Thyroid gland (tissue), 4 donors: ENCODE data around the gene WDPCP. TPM values are rescaled to one million over a fixed set of nuclear protein-coding genes. Genes with fewer than 3 reads are reported as not detected.

Experiments used
- DNase-seq, 2 donors: peaks; one replicate each; pipeline ENCODE4 v3.0.0-alpha.2; 2019
- H3K27ac ChIP-seq, 3 donors: fragments of 200-600 bp; sonication (generic); 1 replicate in 2 of 3; 2 replicates in 1 of 3; pipeline ENCODE4 v1.5.1; 2016 to 2019; ENCODE audit warnings: mild to moderate bottlenecking in 1 of 3, moderate library complexity in 1 of 3
- H3K27me3 ChIP-seq: fragments of 200-600 bp; sonication (generic); one replicate; pipeline ENCODE4 v1.5.1; 2019
- H3K36me3 ChIP-seq, 2 donors: fragments of 200-600 bp; sonication (generic); one replicate each; pipeline ENCODE4 v1.5.1; 2016 to 2019
- H3K4me1 ChIP-seq, 2 donors: fragments of 200-600 bp; sonication (generic); one replicate each; pipeline ENCODE4 v1.5.1; 2017 to 2019
- H3K4me3 ChIP-seq, 3 donors: fragments of 200-600 bp; sonication (generic); replicated peaks in 1 of 3; 1 replicate in 2 of 3; 2 replicates in 1 of 3; pipeline ENCODE4 v1.5.1; 2016; ENCODE audit warnings: mild to moderate bottlenecking in 1 of 3
- H3K9me3 ChIP-seq: fragments of 200-600 bp; sonication (generic); one replicate; pipeline ENCODE4 v1.5.1; 2017
- CTCF ChIP-seq, 6 experiments: fragments of 200-600 bp in 3 of 6; fragments of 450-650 bp in 3 of 6; sonication (generic) in 3 of 6; IDR thresholded peaks; one replicate each; pipeline ENCODE4 v1.5.1; 2016 to 2019; ENCODE audit warnings: antibody characterized with exemption in 6 of 6, mild to moderate bottlenecking in 2 of 6, inconsistent platforms in 1 of 6, moderate library complexity in 1 of 6
- POLR2A ChIP-seq, 2 donors: fragments of 450-650 bp; IDR thresholded peaks; one replicate each; pipeline ENCODE4 v1.6.1; 2017; ENCODE audit warnings: antibody characterized with exemption in 2 of 2, mild to moderate bottlenecking in 2 of 2, moderate library complexity in 1 of 2
- WGBS, 2 donors: methylation state at CpG; one replicate each; pipeline ENCODE4 v1.1.5; 2017; 5-methylcytosine and 5-hydroxymethylcytosine counted together
- intact Hi-C: fragments of 100-400 bp; cut with DNase I; formaldehyde crosslinking; loops from one replicate; pipeline ENCODE4 v1.15.1; 2023
- total RNA-seq, 4 donors: library from RNA; depleted of rRNA; stranded (reverse); fragments of >200 nt; gene quantifications; one replicate each; pipeline ENCODE4 v1.2.3, GENCODE V29; 2016

WDPCP gene
- total RNA-seq, 4 donors from 2014 or later = 18.3 to 33.1 (median 22.0) TPM

- H3K4me1 ChIP-seq = no peaks in the 10 kb centered on the region
- no peaks in the 10 kb centered on the region for H3K27me3 ChIP-seq
- no peak overlapping the region for H3K27ac ChIP-seq
- DNase-seq = no peak
- H3K4me3 ChIP-seq = no peak overlapping the region
- H3K36me3 ChIP-seq = no peaks in the 10 kb centered on the region
- TF ChIP-seq CTCF (IDR thresholded peaks at IDR 0.05) = no peak
- TF ChIP-seq POLR2A (IDR thresholded peaks at IDR 0.05) = no peak
- no peaks in the 10 kb centered on the region for H3K9me3 ChIP-seq
- 92 to 94% methylated on average over 1 of the region's 1 CpG for WGBS, 2 donors
- intact Hi-C loops = no loop called here
These were observed 483.8 kb downstream of the WDPCP start for GRCh38 chr2:63104482-63104881.

DNA sequence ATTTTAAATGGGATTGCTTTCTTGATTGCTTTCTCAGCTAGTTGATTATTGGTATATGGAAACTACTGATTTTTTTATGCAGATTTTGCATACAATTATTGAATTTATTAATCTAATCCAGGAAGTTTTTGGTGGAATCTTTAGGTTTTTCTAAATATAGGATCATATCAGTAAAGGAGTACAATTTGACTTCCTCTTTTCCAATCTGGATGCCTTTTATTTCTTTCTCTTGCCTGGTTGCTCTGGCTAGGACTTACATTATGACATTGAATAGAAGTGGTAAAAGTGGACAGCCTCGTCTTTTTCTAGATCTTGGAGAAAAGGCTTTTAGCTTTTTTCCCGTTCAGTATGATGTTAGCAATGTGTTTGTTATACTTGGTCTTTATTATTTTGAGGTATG lies 486.3 kb downstream of the WDPCP start:
- no peak for DNase-seq
- H3K27ac ChIP-seq = no peak overlapping the region
- 86 to 92% methylated on average over 2 of the region's 2 CpGs for WGBS, 2 donors
- no peak overlapping the region for H3K4me3 ChIP-seq
- H3K4me1 ChIP-seq = no peaks in the 10 kb centered on the region
- H3K36me3 ChIP-seq = no peaks in the 10 kb centered on the region
- no peaks in the 10 kb centered on the region for H3K27me3 ChIP-seq
- no peaks in the 10 kb centered on the region for H3K9me3 ChIP-seq
- no peak for TF ChIP-seq CTCF (IDR thresholded peaks at IDR 0.05)
- no peak for TF ChIP-seq POLR2A (IDR thresholded peaks at IDR 0.05)
- intact Hi-C loops = no loop called here

DNA sequence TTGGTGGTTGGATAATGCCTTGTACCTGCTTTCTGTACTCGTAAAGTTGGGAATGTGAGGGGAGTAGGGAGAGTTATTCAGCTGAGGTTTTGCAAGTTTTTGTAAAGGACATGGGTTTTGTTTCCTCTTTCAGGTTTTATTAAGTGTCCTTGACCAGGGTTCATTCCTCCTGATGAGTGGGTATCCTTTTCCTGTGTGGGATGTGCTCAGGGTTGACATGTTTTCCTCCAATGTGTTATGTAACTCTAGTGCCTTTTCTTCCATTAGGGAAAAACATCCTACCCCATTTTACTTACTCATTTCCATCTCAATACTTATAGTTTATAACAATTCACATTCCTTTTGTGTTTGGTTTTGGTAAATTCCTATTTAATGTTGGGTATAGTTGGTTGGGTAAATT lies 489.2 kb downstream of the WDPCP start:
- no peaks in the 10 kb centered on the region for H3K4me1 ChIP-seq
- 88 to 90% methylated on average over 1 of the region's 1 CpG for WGBS, 2 donors
- no peak overlapping the region for H3K4me3 ChIP-seq
- no peak overlapping the region for H3K27ac ChIP-seq
- no peak for TF ChIP-seq CTCF (IDR thresholded peaks at IDR 0.05)
- TF ChIP-seq POLR2A (IDR thresholded peaks at IDR 0.05) = no peak
- intact Hi-C loops = no loop called here
- DNase-seq = no peak
- no peaks in the 10 kb centered on the region for H3K36me3 ChIP-seq
- no peaks in the 10 kb centered on the region for H3K27me3 ChIP-seq
- H3K9me3 ChIP-seq = no peaks in the 10 kb centered on the region

DNA sequence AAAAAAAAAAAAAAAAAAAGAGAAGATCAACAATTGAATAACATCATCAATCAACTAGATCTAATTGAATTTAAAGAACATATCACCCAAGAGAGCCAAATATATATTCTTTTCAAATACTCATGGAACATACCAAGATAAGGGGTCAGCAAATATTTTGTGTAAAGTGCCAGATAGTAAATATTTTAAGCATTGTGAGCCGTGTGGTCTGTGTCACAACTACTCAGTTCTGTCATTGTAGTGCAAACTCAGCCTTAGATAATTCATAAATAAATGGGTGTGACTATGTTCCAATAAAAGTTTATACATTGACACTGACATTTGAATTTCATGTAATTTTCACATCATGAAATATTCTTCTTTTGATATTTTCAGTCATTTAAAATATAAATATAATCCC lies 491.8 kb downstream of the WDPCP start:
- no peak for DNase-seq
- 75 to 85% methylated on average over 1 of the region's 1 CpG for WGBS, 2 donors
- Histone ChIP-seq H3K36me3 (no peaks in the 10 kb centered on the region), H3K4me1 (no peaks in the 10 kb centered on the region), H3K4me3 (no peak overlapping the region), H3K27me3 (no peaks in the 10 kb centered on the region), H3K9me3 (no peaks in the 10 kb centered on the region), H3K27ac (no peak overlapping the region)
- intact Hi-C loops = no loop called here
- TF ChIP-seq POLR2A (IDR thresholded peaks at IDR 0.05) (no peak), CTCF (IDR thresholded peaks at IDR 0.05) (no peak)

DNA sequence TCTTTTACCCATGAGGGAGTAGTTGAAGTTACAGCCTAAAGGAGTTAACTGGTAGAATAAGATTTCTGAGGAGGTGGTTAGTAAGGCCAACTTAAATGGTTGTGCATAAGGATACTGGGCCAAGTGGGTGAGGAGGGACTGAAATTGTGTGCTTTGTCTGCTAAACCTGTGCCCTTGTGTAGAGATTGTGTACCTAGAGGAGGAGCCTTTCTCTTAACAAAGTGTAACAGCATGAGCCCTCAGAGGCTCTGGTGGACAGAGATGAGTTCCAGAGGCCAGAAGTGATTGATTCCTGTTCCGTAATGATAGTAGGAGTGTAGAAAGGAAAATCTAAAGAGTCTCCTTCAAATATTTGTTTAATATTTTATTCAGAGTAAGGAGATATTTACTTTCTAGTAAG lies 494.8 kb downstream of the WDPCP start:
- Histone ChIP-seq H3K36me3 (no peaks in the 10 kb centered on the region), H3K27me3 (no peaks in the 10 kb centered on the region), H3K27ac (no peak overlapping the region), H3K4me3 (no peak overlapping the region), H3K9me3 (no peaks in the 10 kb centered on the region), H3K4me1 (no peaks in the 10 kb centered on the region)
- no peak for DNase-seq
- TF ChIP-seq POLR2A (IDR thresholded peaks at IDR 0.05) (no peak), CTCF (IDR thresholded peaks at IDR 0.05) (no peak)
- intact Hi-C loops = no loop called here
- 88% methylated on average over 1 of the region's 1 CpG for WGBS, 2 donors
